Hematopoietic multipotent progenitor cell treated with erythropoietin and hydrocortisone succinate and interleukin-3 and kit ligand, for 6 days (in vitro differentiated cells): ENCODE results near the gene HMHB1.
A peak's percentile ranks its signal among the peaks of the same experiment; 100 is the strongest.
"Not testable (repeated sequence)": the region's sequence is repeated elsewhere in the genome, so short reads cannot be mapped to it uniquely, and the experiment has no call there.

ENCODE experiments used
- DNase-seq: peaks from one replicate; pipeline ENCODE4 v3.0.0-alpha.2; 2015

HMHB1 gene

GRCh38 chr5:143805861-143806260 is 6.1 kb upstream of the HMHB1 start:
- DNase-seq, result no peak

- DNase-seq, result no peak
Observed at GRCh38 chr5:143806579-143806978, 5.4 kb upstream of the HMHB1 start.

- DNase-seq, result no peak
Observed at GRCh38 chr5:143807401-143807800, 4.6 kb upstream of the HMHB1 start.

- not testable (repeated sequence) for DNase-seq
Observed at GRCh38 chr5:143816370-143816769, 4.4 kb downstream of the HMHB1 start.

GRCh38 chr5:143819716-143820115 is 7.8 kb downstream of the HMHB1 start:
- DNase-seq, result peak; percentile 16

GRCh38 chr5:143820451-143820850 is 8.5 kb downstream of the HMHB1 start:
- no peak for DNase-seq

GRCh38 chr5:143824851-143825720 is 13.1 kb downstream of the HMHB1 start:
- DNase-seq, result peak; percentile 87

- peak; percentile 5 for DNase-seq
Observed at GRCh38 chr5:143826951-143827444, 15.0 kb downstream of the HMHB1 start.

- DNase-seq, result peak; percentile 85
Observed at GRCh38 chr5:143828710-143829109, 16.7 kb downstream of the HMHB1 start.

GRCh38 chr5:143833177-143833576 is 21.2 kb downstream of the HMHB1 start:
- DNase-seq, result no peak

- no peak for DNase-seq
Observed at GRCh38 chr5:143835251-143835650, 23.3 kb downstream of the HMHB1 start.

GRCh38 chr5:143836161-143836725 is 24.3 kb downstream of the HMHB1 start:
- no peak for DNase-seq

- DNase-seq, result no peak
Observed at GRCh38 chr5:143837306-143837848, 25.4 kb downstream of the HMHB1 start.

- DNase-seq, result no peak
Observed at GRCh38 chr5:143841446-143841845, 29.5 kb downstream of the HMHB1 start.

- DNase-seq, result no peak
Observed at GRCh38 chr5:143842920-143843319, 31.0 kb downstream of the HMHB1 start.

- no peak for DNase-seq
Observed at GRCh38 chr5:143843461-143843860, 31.5 kb downstream of the HMHB1 start.

GRCh38 chr5:143850050-143850683 is 38.2 kb downstream of the HMHB1 start:
- no peak for DNase-seq

GRCh38 chr5:143851383-143851782 is 39.4 kb downstream of the HMHB1 start:
- no peak for DNase-seq

GRCh38 chr5:143860211-143860610 is 48.2 kb downstream of the HMHB1 start:
- DNase-seq, result no peak

GRCh38 chr5:143862271-143862670 is 50.3 kb downstream of the HMHB1 start:
- peak; percentile 5 for DNase-seq

GRCh38 chr5:143865426-143866025 is 53.6 kb downstream of the HMHB1 start:
- DNase-seq, result no peak
